Dedifferentiated amniotic fluid mesenchymal stem cell (primary cell): ENCODE measurements around the gene RPS3.
"Not testable (repeated sequence)": the region's sequence is repeated elsewhere in the genome, so short reads cannot be mapped to it uniquely, and the experiment has no call there.

Experiments
- DNase-seq: peaks from one replicate; pipeline ENCODE4 v3.0.0-alpha.2; 2016; ENCODE audit errors: extremely low spot score

The RPS3 gene

GRCh38 chr11:75399344-75400145 is at the start of gene RPS3:
Gene RPS3, plus strand, starts transcription at chr11:75399518. Its CDS starts 30 bp downstream, at chr11:75399548.
- peak; percentile 92 for DNase-seq

- DNase-seq: no peak
Observed at GRCh38 chr11:75349521-75350116, 49.7 kb upstream of the RPS3 start.

GRCh38 chr11:75350122-75350742 is 49.1 kb upstream of the RPS3 start:
- DNase-seq: no peak

GRCh38 chr11:75350743-75351540 is 48.4 kb upstream of the RPS3 start:
- DNase-seq: peak; percentile 16

DNA sequence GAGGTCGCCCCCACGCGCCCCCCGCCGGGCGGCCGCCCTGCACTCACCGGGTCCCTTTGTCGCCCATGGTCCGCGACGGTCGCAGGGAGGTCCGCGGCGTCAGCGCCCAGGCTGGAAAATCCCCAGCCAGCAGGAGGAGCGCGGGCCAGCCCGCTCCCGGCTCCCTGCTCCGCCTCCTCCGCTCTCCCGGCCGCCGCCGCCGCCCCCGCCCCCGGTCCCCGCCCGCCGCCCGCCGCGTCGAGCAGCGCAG is 47.9 kb upstream of the RPS3 start, which contains the start of gene ARRB1:
Gene ARRB1 (minus strand): TSS at position 121 of the 250 bp plus-strand sequence. CDS start 54 bp downstream, at position 67.
- no peak for DNase-seq

DNA sequence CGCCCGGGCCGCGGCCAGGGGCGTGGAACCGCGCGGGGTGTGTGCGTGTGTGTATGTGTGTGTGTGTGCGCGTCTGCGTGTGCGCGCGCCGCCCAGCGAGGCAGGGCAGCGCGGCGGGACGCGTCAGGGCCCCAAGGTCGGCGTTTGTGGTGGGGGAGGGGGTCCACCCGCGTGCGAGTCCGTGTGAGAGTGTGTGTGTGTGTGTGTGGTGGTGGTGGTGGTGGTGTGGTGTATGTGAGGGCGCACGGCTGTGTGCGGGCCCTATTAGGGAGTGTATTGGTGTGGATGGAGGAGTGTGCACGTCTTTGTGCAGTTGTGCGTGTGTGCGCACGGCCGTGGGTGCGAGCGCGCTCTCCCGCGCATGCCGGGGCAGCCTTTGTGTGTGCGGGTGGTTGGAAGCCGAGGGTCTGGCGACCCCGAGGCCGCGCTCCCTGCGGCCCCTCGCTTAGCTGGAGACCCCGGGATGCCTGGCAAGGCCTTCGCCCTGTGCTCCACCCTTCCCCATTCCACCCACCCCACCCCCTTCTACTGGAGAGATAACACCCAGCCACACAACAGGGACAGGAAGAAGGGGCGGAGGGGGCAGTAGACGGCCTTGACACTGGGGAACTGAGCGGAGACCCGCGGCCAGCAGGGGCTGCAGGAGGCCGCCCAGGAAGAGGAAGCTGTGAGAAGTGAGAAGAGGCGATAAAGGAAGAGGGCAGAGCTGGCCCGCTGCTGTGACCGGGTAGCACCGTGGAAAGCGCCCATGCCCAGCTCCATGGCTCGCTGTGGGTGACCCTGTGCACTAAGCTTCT is 47.3 kb upstream of the RPS3 start:
- no peak for DNase-seq

GRCh38 chr11:75352588-75353206 is 46.6 kb upstream of the RPS3 start:
- no peak for DNase-seq

DNA sequence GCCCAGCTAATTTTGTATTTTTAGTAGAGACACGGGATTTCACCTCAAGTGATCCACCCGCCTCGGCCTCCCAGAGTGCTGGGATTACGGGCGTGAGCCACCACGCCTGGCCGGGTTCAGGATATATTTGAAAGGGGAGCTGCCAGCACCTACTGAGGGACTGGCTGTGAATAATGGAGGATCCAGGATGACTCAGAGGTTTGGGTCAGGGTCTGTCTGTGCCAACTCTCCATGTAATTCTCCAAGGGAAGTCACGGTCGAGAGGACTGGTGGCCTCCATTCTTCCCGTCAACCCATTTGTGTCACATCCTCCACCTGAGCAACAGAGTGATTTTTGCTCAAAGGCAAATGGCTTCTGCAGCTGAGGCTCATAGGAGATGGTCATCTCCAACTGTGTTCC is 44.3 kb upstream of the RPS3 start:
- DNase-seq: no peak

DNA sequence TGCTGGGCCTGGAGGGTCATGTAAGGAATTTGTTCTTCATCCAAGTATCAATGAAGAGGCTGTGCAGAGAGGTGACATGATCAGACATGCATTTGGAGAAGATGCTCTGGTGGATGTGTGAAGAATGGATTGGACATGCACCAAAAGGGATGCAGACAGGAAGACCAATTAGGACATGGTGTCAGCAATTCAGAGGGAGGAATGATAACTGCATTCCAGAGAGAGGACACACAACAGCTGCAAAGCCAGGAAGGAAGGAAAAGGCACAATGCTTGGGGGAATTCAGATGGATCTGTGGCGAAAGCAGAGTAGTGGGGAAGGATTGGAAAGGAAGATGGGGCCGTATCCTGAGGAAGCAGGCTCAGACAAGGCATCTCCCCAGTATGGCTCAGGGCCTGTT is 42.7 kb upstream of the RPS3 start:
- no peak for DNase-seq

DNA sequence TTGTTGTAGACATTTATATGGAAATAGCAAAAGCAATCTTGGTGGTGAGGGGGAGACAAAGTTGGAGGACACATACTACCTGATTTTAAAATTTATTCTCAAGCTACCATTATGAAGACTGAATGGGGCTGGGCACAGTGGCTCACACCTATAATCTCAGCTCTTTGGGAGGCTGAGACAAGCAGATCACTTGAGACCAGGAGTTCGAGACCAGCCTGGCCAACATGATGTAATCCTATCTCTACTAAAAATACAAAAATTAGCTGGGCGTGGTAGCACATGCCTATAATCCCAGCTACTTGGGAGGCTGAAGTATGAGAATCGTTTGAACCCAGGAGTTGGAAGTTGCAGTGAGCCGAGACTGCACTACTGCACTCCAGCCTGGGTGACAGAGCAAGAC is 37.0 kb upstream of the RPS3 start:
- DNase-seq: not testable (repeated sequence)

DNA sequence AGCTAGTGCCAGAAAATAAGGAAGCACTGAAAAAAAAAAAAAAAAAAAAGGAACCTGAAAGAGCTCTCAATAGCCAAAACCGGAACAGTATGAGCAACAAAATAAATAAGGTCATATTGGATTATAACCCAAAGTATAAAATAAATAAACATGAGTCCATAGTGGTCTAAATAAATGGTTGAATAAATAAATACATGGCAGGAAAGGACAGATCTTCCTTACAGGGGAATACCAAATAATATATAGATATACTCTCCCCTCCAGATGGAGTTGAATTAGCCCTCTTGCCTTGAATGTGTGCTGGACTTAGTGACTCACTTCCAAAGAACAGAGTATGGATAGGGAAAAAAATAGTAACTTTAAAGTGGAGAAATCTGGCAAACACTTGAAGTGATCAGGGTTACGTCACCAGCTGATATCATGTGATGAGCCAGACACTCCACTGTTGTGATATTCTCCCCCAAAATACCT is 33.6 kb upstream of the RPS3 start:
- no peak for DNase-seq

GRCh38 chr11:75366826-75367225 is 32.5 kb upstream of the RPS3 start:
- not testable (repeated sequence) for DNase-seq

DNA sequence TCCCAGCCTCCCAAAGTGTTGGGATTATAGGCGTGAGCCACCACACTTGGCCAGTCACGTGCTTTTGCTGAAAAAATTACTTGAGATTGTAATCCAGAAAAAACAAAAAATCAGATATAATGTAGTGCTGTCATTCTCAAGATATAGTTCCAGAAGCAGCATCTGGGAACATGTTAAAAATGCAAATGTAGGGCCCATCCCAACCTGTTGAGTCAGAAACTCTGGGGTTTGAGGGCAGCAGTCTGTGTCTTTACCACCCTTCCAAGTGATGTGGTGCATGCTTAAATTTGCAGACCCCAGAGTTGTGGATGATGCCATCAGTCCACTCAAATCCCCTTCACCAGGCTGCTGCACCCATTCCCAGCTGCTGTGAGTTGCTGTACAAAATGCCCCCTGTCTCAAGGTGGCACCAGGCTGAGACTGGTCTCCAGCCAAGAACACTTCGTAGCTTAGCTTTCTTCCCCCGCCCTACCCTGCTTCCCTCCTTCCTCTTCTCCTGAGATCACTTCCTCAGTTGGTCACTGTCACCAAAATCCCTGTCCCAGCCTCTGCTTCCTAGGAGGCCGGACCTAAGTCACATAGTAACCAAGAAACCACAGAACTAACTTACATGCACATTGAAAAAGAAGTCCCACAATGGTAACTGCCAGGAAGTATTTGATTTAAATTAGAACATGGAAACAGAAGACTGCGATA is 29.6 kb upstream of the RPS3 start:
- no peak for DNase-seq

GRCh38 chr11:75371949-75372876 is 27.1 kb upstream of the RPS3 start:
- DNase-seq: peak; percentile 51

DNA sequence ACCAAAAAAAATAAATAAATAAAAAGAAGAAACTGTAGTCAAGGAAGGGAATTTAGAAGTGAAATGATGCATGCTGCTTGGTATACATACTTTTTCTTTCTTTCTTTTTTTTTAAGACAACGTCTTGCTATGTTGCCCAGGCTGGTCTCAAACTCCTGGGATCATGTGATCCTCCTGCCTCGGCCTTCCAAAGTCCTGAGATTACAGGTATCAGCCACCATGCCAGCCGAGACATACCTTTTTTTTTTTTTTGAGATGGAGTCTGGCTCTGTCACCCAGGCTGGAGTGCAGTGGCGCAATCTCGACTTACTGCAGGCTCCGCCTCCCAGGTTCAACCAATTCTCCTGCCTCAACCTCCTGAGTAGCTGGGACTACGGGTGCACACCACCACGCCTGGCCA is 26.1 kb upstream of the RPS3 start:
- DNase-seq: no peak

GRCh38 chr11:75374646-75375045 is 24.7 kb upstream of the RPS3 start:
- DNase-seq: no peak

DNA sequence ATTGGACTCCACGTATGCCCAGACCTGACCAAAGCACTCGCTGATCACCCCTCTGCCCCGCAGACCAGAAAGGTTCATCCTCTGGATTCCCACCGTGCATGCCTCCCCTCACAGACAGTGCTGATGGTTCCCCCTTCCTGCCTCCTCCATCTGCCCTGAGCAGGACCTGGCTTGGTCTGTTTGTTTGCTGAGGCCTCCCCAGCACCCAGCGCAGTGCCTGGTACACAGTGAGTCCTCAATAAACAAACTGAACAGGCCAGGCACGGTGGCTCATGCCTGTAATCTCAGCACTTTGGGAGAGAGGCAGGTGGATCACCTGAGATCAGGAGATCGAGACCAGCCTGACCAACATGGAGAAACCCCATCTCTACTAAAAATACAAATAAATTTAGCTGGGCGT is 23.7 kb upstream of the RPS3 start:
- no peak for DNase-seq

DNA sequence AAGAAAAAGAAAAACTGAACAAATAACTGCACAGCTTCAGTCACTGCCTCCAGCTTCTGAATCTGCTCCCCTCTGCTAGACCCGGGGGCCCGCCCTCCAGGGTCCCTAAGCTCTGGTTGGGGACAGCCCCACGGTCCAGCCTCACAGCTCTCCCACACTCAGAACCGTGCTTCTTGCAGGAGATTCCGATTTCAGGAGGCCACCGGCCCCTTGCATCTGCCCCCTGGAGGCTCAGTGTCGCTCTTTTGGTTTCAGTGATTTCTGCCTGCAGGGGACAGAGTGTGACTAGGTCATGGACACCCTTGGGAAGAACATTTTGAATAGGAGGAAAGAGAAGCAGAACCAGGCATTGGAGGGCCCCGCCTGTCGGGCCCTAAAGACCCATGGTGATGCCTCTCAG is 23.1 kb upstream of the RPS3 start:
- DNase-seq: no peak

GRCh38 chr11:75378776-75379175 is 20.5 kb upstream of the RPS3 start:
- not testable (repeated sequence) for DNase-seq
